Activated naive CD4-positive, alpha-beta T cell treated with Interleukin-2 at 50 U/mL for 16 hours (primary cell): ENCODE results near the gene SELPLG.
"Not testable (repeated sequence)": the region's sequence is repeated elsewhere in the genome, so short reads cannot be mapped to it uniquely, and the experiment has no call there.

Experiments
- DNase-seq: peaks from one replicate; pipeline ENCODE4 v3.0.0-alpha.2; 2020

SELPLG gene

GRCh38 chr12:108633534-108634248 lies at the start of gene SELPLG:
TSS of gene SELPLG (minus strand) at chr12:108633894. CDS start at chr12:108624307, 9,587 bp downstream.
- peak; percentile 87 for DNase-seq

DNA sequence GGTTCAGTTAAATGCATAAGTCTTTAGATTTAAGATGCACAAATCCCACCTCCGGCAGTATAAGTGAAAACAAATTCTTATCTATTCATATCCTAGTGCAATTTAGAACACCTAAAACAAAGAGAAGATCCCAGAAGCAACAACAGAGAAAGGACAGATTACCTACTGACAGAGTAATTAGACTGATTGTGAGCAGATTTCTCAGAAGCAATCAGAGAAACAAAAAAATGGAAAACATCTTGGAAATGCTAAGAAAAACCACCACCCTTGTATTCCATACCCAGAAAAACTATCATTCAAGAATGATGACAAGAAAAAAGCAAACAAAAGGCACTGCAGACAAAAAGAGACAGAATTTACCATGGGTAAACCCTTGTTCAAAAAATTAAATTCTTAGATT lies 47.6 kb upstream of the SELPLG start:
- no peak for DNase-seq

- no peak for DNase-seq
Observed at GRCh38 chr12:108679106-108679681, 45.5 kb upstream of the SELPLG start.

DNA sequence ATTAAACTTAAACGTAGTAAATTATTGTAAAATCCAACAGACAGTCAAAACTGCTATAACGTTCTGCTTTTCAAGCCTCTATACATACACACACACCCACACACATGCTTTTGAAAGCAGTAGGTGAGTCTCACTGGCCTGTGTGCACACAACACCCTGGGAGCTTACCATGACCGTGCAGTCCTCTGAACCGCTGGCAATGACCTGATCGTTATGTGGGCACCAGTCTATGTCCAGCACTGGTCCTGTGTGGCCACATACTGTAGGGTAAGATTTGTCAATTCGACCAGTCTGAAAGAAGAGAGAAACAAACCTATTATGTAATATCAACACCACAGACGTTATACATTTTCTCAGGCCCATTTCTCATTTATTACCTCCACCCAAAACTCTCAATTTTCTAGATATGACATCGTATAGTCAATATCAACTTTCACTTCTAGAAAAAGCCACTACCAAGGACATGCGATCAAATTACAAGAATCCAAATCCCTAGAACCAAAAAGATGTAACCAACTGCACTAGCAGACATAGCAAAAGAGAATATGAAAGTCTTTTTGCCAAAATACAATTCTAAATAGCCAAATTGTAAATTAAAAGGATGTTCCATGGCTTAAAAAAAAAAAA lies 44.5 kb upstream of the SELPLG start:
- no peak for DNase-seq

DNA sequence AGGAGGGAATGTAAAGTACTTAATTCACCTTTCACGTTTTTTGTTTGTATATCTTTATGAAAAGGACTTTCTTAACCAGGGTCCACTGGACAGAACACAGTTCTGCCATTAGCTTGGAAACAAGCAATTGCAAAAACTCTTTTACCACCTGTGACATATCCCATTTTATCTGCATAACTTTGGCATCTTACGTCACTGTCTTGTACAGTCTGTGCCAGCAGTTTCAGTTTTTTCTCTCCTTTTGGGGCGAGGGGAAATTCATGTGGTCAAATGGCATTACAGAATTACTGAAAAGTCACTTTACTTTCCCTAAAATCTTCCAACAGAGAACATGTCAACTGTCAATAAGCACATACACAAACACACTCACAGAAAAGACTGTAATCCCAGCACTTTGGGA lies 43.7 kb upstream of the SELPLG start:
- no peak for DNase-seq

- DNase-seq: no peak
Observed at GRCh38 chr12:108676707-108677106, 43.0 kb upstream of the SELPLG start.

GRCh38 chr12:108675792-108676191 lies 42.1 kb upstream of the SELPLG start:
- DNase-seq: no peak

DNA sequence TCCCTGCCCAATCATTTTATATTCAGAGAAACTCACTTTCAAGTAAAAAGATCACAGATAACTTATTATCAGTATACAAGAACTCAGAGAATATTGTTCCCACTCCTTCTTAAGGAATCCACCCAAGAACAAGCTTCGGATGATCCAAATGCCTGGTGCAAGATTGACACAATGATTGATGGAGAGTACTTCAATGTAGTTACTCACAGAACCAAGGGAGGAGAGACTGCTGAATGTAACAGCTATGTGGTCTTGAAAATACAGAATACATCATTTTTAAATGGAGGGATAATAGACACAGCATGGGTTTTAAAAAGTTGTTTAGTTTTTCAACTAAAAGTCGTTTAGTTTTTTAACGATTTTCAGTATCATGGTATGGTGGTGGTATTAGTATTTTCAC lies 38.4 kb upstream of the SELPLG start:
- no peak for DNase-seq

DNA sequence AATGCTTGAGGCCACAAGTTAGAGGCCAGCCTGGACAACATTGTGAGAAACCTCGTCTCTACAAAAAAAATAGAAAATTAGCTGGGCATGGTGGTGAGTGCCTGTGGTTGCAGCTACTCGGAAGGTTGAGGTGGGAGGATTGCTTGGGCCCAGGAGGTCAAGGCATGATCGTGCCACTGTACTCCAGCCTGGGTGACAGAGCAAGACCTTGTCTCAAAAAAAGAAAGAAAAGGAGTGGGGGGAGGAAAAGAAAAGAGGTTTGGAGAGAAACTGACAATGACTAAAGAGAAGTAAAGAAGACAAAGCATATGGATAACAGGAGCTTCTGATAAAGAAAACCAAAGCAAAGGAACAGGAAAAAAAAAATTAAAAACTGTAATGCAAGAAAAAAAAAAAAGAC lies 37.4 kb upstream of the SELPLG start:
- no peak for DNase-seq

DNA sequence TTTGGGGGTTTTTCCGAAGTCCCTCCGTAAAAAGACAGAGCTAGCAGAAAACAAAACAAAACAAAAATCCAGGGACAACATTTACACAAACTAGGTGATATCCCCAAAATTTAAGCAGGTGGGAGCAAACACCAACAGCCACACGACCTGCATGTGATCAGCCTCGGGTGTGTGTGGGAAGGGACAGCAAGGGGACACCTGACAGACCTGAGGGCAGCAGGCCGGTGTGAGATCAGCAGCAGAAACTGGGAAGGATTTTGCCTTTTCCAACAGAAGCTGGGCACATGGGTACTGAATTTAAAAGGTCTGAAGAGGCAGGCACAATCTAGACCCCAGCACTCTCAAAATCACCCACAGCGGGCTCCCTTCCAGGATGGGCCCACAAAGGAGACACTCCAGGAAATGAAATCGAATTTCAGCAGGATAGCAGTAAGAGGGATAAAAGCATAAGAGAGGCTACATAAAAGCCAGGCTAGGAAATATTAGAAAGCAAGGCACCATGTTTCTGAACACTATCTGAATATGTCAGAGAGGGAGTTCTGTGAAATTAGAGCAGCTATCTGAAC lies 36.5 kb upstream of the SELPLG start:
- no peak for DNase-seq

GRCh38 chr12:108668542-108668941 lies 34.8 kb upstream of the SELPLG start:
- DNase-seq: no peak

DNA sequence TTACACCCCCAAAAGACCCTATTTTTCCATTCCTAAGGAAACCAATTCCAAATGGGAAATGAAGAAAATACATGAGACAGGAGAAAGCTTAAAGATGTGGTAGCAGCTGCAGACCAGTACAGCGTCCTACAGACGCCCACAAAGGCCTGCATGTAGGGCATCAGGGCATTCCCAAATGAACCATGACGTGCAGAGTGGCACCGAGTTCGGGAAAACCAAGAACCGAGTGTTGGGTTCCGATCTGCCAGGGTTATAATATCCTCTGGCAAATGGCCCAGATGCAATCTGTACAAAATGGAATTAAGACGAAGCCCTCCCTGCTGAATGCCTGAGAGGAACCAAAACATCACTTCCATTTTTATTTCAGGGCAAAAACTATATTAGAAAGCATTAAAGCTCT lies 34.4 kb upstream of the SELPLG start:
- no peak for DNase-seq

DNA sequence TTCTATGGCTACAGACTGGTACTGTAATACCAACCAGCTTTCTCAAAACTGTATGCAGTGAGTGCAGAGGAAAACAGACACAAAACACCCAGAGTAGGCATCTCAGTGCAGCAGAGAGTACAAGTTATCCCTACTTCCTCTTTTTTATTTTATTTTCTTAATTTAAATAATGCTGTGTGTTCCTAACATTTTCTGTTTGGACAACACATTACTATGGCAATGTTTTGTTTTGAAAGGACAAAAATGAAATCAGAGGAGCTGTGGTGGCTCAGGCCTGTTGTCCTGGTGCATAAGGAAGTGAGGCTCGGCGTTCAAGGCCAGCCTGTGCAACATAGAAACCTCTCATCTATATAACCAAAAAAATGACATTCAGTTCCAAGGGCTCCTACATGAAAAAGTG lies 33.7 kb upstream of the SELPLG start:
- no peak for DNase-seq

- DNase-seq: no peak
Observed at GRCh38 chr12:108666401-108666881, 32.7 kb upstream of the SELPLG start.

DNA sequence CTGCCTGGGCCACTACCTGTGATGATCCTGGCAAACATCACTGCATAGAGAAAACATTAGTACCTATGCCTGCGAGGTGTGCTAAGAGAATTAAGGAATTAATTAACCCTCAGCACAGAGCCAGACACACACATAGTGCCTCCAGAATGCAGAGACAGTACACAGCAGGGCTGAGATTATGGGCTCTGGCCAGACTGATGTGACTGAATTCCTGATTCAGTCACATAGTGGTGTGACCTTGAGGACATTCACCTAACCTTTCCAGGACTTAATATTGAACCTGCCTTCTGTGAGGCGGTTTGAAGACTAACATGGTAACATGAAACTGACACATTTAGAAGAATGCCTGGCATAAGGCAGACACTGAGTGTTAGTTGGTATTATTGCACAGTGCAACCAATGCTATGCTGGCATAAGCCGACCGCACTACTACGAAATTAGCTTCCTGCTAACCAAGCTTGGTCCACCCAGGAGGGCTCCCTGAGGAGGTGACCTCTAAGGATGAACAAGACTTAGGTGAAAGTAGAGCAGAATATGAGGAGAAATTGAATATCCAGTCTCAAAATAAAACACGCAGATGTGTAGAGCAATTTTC lies 32.0 kb upstream of the SELPLG start:
- no peak for DNase-seq

GRCh38 chr12:108664338-108665258 lies 30.9 kb upstream of the SELPLG start:
- peak; percentile 85 for DNase-seq

- no peak for DNase-seq
Observed at GRCh38 chr12:108663324-108664015, 29.8 kb upstream of the SELPLG start.

- not testable (repeated sequence) for DNase-seq
Observed at GRCh38 chr12:108658115-108658514, 24.4 kb upstream of the SELPLG start.

DNA sequence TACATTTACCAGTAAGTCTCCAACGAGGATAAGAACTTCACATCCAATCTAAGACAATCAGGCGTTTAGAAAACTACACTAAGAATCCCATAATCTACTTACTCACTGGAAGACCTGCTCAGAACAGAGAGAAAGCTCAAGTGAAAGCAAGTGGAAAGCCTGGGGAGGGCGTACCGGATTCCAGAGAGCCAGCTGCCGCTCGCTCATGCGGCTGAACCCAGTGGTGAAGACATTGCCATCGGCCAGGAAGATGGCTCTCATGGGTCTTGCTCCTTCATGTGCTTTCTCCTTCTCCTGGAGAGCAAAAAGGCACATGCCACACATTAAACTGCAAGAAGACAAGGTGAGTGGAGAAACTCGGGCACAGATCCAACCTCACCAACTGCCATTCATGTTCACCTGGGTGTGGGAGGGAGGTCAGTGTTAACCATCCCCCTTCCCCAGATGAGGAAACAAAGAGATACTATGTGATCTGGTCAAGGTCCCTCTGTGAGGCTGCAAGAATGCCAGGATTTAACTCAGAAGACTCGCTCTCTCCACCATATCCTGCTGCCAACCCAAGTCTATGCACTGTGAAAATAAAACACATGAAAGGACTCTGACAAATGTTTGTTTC lies 23.5 kb upstream of the SELPLG start:
- no peak for DNase-seq

DNA sequence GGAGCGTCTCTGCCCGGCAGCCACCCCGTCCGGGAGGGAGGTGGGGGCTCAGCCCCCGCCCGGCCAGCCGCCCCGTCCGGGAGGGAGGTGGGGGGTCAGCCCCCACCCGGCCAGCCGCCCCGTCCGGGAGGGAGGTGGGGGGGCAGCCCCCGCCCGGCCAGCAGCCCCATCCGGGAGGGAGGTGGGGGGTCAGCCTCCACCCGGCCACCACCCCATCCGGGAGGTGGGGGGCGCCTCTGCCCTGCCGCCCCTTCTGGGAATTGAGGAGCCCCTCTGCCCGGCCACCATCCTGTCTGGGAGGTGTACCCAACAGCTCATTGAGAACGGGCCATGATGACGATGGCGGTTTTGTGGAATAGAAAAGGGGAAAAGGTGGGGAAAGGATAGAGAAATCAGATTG lies 22.6 kb upstream of the SELPLG start:
- not testable (repeated sequence) for DNase-seq

- not testable (repeated sequence) for DNase-seq
Observed at GRCh38 chr12:108655812-108656175, 22.1 kb upstream of the SELPLG start.
